GM18505 (cell line): ENCODE data around the gene ATAT1.
A peak's percentile ranks its signal among the peaks of the same experiment; 100 is the strongest.
"Not testable (repeated sequence)": the region's sequence is repeated elsewhere in the genome, so short reads cannot be mapped to it uniquely, and the experiment has no call there.

Experiments used
- ATAC-seq: cut with Tn5 transposase; IDR thresholded peaks from one replicate; pipeline ENCODE4 v1.9.1; 2021; ENCODE audit not compliant: unreplicated experiment
- POLR2A ChIP-seq: IDR thresholded peaks from 4 replicates; pipeline ENCODE4 v1.6.1; 2011; ENCODE audit warnings: borderline replicate concordance; ENCODE audit not compliant: insufficient read depth, insufficient read length; ENCODE audit errors: extremely low read depth

Gene ATAT1

GRCh38 chr6:30626484-30627366 is at the start of gene ATAT1:
Gene ATAT1, plus strand, starts transcription at chr6:30626874.
- TF ChIP-seq POLR2A: peak; percentile 81
- ATAC-seq: peak; percentile 71

GRCh38 chr6:30578051-30578450 is 48.6 kb upstream of the ATAT1 start:
- no peak for TF ChIP-seq POLR2A
- ATAC-seq: no peak

DNA sequence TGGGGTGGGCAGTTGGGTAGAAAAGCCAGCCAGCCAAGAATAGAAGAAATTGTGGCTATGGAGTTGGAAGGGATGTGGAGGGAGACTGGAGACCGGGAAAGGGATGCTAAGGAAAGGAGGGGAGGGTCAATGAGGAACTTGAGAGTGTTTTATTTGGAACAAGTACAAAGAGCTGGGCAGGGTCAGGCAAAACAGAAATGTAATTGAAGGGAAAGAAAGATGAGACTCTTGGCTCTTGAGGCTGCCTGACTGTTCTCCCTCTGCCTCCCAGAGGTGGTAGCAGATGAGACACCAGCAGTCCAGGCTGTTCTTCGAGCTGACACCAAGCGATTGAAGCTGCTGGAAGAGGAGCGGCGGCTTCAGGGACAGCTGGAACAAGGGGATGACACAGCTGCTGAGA is 42.8 kb upstream of the ATAT1 start:
- no peak for TF ChIP-seq POLR2A
- no peak for ATAC-seq

DNA sequence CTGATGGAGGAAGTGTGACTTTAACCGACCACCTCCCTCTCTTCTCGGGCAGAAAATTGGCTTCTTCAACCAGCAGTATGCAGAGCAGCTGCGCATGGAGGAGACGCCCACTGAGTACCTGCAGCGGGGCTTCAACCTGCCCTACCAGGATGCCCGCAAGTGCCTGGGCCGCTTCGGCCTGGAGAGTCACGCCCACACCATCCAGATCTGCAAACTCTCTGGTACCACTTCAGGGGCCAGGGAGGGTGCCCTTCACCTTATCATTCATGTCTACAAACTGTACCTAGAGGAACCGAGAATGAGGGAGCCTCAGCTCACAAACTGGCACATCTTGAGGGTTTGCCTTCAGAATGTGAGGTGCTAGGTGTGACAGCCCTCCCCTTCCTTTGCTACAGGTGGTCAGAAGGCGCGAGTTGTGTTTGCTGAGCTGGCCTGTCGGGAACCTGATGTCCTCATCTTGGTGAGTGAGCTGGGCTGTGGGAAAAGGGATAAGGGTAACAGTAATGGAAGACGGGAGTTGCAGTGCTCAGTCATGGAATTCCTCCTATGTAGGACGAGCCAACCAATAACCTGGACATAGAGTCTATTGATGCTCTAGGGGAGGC is 36.8 kb upstream of the ATAT1 start:
- no peak for TF ChIP-seq POLR2A
- no peak for ATAC-seq

GRCh38 chr6:30590509-30590908 is 36.2 kb upstream of the ATAT1 start:
- no peak for TF ChIP-seq POLR2A

GRCh38 chr6:30591008-30591407 is 35.7 kb upstream of the ATAT1 start:
- no peak for TF ChIP-seq POLR2A
- ATAC-seq: no peak

More at GRCh38 chr6:30590509-30590908, 36.2 kb upstream of the ATAT1 start:
- no peak for ATAC-seq

DNA sequence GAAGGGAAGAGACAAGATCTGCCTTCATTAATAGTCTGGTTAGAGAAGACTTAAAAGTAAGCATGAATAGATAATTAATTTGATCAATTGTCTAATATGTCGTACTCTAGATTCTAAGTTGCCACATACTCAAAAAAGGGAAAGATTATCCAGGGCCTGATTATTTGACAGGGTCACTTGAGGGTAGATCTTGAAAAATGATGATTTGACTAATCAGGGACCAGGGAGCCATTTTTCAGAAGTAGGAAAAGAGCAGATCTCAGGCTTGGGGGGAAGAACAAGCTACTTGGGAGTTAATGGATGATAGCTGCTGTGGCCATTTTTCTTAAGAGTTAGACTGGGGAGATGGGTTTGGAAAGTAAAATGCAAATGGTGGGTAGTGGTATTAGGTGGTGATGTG is 34.4 kb upstream of the ATAT1 start:
- no peak for TF ChIP-seq POLR2A
- no peak for ATAC-seq

- peak; percentile 11 for TF ChIP-seq POLR2A
- not testable (repeated sequence) for ATAC-seq
Measured at GRCh38 chr6:30597315-30598144, 29.1 kb upstream of the ATAT1 start.

- TF ChIP-seq POLR2A: peak; percentile 13
- ATAC-seq: no peak
Measured at GRCh38 chr6:30598912-30599624, 27.6 kb upstream of the ATAT1 start.

DNA sequence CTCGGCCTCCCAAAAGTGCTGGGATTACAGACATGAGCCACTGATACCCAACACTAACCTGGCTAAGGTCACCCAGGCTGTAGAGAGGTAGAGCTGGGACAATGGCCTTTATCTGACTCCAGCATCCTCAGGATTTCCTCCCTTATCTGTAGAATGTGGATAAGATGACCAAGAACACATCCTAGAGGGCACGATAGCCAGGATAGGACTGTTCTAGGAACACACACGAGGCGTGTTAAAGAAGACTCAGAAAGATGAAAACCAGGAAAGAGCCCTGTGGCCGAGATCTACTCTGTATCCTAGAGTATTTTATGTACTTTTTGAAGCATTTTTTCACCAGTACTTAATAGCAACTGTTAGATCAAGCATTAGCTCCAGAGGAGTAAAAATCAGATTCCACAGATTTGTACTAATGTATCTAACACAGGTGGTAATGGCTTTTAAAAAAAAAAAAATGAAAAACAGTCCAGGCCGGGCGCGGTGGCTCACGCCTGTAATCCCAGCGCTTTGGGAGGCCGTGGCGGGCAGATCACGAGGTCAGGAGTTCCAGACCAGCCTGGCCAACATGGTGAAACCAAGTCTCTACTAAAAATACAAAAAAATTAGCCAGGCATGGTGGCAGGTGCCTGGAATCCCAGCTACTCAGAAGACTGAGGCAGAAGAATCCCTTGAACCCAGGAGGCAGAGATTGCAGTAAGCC is 26.9 kb upstream of the ATAT1 start:
- no peak for ATAC-seq
- no peak for TF ChIP-seq POLR2A

DNA sequence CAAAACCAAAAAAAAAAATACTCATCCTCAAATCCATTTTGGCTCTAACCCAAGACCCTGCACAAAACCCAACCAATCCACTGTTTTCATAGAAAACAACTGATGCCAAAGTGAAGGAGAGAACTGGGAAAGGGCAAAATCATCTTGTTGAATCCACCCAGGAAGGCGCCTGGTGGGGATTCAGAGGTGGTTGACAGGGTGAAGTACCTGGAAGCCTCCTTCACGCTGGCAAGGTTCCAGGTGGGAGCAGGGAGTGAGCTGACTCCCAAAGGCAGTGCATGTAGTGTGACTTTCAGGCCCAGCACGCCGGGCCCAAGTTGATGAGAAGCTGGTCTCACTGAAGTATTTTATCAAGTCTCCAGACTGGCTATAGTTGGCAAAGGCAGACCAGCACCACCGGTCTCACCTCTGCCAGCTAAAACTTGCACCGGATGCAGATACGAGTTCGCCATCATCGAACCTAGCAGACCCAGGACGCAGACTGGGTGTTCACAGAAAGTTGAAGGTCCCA is 26.2 kb upstream of the ATAT1 start:
- no peak for ATAC-seq
- TF ChIP-seq POLR2A: no peak

DNA sequence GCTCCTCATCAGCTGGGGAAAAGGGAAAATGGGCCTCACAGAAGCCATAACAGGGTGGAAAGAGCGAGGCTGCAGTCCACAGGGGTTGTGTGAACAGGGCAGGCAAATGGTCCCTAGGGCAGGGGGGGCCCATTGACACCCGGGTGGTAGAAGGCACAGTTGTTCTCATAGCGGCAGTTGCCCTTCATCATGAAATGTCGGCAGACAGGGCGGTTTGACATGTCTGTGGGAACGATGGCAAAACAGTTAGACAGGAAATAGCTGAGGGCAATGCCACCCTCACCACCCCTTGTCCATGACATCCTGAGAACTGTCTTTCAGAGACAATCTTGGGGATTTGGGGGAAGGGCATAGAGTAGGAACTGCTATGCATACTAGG is 25.2 kb upstream of the ATAT1 start:
- no peak for TF ChIP-seq POLR2A
- no peak for ATAC-seq
